NCI-H2227 (cell line): Measurements from ENCODE around the gene TSPAN14.
A peak's percentile ranks its signal among the peaks of the same experiment; 100 is the strongest.
"Not testable (repeated sequence)": the region's sequence is repeated elsewhere in the genome, so short reads cannot be mapped to it uniquely, and the experiment has no call there.

Source experiments
- DNase-seq: peaks from one replicate; lab custom pipeline; 2025; ENCODE audit not compliant: unreplicated experiment; lab: John Stamatoyannopoulos, UW

Gene TSPAN14, protein sequence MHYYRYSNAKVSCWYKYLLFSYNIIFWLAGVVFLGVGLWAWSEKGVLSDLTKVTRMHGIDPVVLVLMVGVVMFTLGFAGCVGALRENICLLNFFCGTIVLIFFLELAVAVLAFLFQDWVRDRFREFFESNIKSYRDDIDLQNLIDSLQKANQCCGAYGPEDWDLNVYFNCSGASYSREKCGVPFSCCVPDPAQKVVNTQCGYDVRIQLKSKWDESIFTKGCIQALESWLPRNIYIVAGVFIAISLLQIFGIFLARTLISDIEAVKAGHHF

DNA sequence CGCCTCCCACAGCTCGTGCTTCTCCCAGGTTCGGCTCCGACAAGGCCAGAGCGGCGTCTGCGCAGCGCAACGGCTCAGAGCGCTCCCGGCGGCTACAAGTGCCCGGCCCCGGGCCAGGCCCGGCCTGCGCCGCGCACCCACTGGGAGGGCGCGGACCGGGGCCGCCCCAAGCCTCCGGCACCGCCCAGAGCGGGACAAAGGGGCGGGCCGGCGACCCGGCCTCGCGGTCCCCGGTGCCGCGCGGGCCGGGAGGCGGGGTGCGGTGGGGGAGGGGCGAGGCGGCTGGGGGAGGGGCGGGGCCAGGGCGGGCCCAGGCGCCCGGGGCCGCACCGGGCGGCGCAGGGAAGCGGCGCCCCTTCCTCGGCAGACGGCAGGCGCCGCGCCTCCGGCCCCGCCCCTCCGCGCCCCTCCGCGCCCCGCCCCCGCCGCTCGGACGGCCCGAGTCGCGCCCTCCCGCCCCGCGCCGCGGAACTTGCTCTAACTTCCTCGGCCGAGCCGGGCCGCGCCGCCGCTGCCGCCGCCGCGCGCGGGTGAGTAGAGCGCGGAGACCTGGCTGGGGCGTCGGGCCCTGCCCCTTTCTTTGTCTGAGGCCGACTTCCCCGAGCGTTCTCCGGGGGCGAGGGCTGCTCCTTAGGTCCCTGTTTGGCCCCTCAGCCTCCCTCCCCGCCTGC is at the start of gene TSPAN14:
TSS of gene TSPAN14 (plus strand) at position 469 of the 671 bp plus-strand sequence. CDS start 34,924 bp downstream, outside the sequence.
- DNase-seq, result peak; percentile 81

DNA sequence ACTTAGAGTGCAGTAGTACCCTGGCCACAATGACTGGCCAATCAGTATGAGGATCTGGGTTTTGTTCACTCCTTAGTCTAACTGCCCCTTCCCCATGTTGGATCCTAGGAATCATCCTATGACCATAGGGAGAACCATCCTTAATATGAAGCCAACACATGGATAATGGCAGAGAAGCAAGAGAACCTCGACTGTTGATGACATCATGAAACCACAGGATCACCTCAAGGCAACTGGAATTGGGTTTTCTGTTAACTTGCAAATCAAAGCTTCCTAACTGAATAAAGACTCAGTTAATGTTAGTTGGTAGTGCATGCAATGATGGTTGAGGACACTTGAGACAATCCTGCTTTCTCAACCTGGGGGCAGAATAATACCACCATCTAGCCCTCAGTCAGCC is 49.1 kb upstream of the TSPAN14 start:
- DNase-seq, result no peak

DNA sequence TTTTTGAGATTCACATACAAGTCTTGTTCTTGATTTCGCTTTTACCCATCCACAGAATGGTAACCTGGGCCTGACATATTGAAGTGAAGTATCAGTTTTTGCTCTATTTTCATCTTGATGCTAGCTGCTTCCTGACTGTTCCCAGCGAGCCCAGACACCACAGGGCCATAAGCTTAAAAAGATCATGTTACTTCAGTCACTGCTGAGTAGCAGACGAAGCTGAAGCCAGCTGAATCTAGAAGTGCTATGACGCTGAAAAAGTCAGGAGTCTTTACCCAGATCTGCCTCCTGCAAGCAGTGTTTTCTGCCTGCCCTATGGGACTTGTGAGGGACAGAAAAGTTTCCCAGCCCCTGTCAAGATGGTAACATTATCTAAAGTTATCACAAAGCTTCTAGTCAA is 48.5 kb upstream of the TSPAN14 start:
- no peak for DNase-seq

DNA sequence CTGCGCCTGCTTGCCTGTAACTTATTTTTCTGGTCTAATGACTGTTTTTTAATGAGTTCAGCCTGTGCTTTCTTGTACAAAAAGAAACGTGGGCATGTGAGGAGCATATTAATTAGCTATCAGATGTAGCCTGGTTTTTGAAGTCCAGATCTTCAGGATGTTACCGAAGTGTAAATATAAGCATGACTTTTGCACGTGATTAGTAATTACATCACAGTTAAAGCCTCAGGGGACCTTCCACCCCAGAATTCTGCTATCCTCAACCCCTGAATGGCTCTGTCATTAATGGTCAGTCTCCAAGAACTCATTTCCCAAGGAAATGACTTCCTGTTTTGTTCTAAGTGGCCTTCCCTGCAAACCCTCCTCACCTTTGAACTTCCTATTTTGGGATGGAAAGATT is 47.9 kb upstream of the TSPAN14 start:
- DNase-seq, result no peak

DNA sequence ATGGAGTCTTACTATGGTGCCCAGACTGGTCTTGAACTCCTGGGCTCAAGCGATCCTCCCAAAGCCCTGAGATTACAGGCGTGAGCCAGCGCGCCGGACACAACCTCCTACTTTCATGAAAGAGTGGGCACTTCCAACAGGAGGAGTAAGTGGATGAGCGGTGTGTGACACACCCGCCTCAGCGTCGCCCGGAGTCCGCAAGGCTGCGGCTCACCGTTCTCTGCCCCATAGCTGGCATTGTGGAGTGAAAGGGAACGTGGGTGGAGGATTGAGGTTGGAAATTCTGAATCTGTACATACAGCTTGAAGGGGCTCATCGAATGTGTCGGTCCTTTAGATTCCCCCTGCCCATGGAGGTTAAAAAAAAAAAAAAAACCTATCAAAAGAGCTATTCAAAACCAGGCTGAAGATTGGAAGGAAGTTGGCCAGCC is 46.3 kb upstream of the TSPAN14 start:
- peak; percentile 56 for DNase-seq

DNA sequence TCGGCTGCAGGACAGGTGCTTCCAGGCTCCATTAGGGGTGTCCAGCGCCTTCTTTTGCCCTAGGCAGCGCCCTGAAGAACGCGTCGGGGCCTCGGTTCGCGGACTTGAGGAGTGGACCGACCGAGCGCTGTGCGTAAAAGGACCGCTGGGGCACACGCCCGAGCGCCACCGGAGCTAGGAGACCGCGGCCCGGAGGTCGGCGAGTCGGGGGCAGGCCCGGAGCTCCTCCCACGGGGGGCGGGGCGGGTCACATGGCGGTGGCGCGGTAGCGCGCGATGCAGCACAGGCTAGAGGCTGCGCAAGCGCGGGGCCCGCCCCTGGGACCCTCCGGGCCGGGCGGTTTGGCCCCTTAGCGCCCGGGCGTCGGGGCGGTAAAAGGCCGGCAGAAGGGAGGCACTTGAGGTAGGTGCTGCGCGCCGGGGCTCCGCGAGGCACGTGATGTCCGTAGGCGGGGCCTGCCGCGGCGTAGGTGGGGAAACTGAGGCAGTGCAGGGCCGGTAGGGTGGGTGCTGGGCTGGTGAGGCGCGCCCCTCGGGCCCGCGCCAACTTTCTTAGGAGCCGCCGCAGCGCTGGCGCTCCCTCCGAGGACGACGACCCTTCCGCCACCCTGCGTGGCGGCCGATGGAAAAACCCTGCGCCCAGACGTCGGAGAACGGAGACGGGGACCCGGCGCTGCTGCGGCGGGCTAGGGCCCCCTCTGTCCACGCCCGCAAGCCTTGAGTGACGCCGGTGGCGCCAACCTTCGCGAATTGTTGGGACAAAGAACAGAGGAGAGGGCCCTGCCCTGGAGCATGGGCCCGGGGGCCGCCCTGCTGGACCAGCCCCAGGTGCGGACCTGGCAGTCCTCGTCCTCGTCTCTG is 45.6 kb upstream of the TSPAN14 start, which contains the start of gene PRXL2A:
TSS of gene PRXL2A (plus strand) at position 310 of the 860 bp plus-strand sequence. CDS start 11,917 bp downstream, outside the sequence.
- DNase-seq, result peak; percentile 87

DNA sequence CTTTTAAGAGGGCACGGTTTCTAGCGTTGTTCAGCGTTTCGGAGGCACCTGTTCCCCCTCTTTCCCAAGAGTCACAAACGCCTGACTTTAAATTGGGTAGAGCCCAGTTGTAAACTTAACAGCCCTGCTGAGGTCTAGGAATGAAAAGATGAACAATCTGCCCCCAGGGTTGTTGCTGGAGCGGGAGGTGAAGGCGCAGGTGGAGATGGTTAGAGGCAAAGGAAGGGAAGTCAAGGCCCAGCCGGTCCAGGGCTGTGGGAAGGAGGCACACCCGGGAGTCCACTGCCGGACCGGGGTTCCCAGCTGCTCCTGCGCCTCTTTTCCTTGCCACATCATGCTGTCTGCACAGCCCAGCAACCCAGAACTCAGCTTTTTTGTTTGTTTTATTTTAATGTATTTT is 45.0 kb upstream of the TSPAN14 start:
- DNase-seq, result no peak

DNA sequence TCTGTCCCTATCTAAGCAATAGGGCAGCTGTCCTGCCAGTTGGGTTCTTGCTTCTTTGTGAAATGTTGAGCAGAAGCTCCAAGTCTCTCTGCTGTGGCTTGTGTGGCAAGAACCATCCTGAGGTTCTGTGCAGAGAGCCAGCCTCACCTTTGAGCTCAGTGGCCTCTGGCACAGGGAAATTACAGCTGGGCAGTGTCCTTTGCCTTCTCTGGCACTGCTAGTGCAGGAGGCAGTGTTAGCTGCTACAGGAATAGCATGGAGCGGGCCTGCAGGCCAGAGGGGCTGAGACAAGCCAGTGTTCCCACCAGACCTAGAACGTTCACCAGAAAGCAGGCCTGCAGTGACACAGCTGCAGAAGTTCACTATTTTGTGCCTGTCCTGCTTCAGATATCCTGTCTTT is 44.0 kb upstream of the TSPAN14 start:
- no peak for DNase-seq

DNA sequence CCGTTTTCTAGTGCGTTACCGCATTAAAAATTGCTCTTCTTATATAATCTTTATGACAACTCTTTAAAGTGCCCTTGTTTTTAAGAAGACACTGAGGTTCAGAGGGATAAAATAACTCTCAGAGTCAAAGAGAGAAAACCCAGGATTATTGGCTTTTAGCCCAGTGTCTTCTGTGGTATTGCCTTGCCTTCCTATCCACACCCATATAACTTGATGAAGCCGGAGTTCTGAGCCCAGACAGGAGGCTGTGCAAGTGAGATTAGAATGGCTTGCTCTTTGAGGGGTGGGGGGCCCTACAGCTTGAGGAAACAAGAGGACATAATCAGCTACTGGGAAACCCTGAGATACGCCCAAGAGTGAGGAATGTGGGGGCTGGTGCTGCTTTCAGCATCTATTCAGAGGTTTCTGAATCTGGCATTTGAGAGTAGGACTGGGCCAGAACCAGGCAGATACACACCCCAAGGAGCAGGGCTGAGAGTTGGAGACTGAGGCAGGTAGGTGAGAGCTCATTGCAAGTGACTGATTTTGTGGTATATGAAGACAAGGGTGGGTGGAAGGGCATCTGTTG is 43.4 kb upstream of the TSPAN14 start:
- DNase-seq, result no peak

DNA sequence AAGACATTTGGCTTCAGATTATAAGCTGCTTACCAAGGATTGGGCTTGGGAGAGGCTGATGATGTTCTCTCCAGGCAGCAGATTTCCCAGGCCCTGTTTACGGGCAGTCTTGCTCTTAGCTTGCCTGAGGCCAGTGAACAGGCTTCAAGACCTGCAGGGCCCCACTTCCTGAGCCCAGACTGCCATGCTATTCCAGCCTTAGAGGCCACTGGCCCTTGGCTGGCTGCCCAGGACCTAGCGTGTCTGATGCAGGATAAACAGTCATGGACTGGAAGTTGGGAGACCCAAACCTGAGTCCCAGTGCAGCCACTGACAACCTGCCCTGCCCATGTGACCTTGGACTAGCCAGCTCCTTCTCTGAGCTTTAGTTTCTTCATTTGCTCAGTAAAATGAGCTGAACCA is 42.8 kb upstream of the TSPAN14 start:
- no peak for DNase-seq

DNA sequence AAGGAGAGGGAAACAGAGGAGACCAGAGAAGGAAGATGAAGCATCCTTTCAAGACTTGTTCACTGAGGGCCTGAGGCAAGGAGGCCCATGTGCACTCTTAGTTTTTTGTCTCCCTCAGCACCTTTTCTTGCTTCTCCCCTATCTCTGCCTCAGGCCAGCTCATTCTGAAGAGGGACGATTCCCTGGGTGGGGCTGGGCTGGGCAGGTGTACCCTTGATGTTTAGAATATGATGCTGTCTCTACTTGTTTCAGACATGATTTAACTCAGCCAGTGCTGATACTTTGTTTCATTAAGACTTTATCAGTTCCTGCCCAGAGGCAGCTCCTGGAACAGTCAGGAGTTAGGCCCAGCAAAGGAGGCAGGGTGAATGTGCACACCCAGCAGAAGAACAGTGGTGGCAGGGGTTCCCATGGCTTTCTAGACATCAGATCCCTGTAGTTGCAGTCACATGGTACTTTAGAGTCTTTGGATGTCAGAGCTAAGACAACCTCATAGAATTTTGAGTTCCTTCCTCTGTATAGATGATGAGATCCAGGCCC is 42.4 kb upstream of the TSPAN14 start:
- DNase-seq, result no peak

DNA sequence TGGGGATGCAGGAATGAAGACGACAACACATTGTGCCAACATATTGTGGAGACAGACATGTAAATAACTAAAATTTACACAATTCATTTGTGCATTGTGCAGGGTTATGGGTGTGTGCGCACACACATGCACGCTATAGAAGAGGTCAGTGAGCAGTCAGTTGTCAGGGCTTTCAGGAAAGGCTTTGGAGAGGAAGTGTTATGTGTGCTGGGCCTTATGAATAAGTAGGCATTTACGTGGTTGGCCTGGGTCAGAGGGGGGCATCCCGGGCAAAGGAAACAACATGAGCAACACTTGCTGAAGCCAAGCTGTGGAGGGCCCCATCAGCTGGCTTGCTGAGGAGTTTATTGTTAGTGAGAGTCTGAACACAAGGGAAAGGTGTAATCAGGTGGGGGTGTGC is 41.6 kb upstream of the TSPAN14 start:
- DNase-seq, result no peak

DNA sequence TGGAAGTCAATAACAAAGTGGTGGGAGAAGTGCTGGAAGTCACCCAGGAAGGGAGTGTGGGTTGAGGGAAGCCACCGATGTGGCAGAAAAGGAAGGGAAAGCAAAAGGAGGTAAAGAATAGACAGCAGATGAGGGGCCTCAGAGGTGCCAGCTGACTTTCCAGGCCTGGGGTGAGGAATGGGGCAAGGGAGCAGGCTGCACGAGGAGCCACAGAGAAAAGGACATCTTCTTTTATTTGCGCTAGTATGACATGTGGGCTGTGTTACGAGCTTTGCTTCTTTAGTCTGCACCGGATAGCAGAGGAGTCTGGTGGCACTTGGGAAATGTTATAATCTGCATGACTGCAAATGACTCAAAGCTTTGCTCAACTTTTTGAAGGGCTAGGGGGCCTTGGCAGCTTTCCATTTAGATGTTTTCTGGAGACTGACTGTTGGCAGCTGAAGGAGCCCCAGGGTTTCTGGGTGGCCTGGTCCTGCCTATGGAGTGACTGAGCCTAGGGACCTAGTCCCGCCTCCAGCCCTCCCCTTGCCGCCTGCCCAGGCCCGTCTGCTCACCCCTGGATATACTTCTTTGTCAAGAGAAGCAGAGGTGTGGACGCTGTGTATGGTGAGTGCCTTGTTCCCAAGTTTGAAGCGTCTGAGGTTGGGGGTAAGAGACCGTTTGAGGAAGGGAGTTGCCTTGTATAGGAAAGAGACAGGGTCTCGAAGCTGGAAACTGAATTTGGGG is 40.7 kb upstream of the TSPAN14 start:
- no peak for DNase-seq

DNA sequence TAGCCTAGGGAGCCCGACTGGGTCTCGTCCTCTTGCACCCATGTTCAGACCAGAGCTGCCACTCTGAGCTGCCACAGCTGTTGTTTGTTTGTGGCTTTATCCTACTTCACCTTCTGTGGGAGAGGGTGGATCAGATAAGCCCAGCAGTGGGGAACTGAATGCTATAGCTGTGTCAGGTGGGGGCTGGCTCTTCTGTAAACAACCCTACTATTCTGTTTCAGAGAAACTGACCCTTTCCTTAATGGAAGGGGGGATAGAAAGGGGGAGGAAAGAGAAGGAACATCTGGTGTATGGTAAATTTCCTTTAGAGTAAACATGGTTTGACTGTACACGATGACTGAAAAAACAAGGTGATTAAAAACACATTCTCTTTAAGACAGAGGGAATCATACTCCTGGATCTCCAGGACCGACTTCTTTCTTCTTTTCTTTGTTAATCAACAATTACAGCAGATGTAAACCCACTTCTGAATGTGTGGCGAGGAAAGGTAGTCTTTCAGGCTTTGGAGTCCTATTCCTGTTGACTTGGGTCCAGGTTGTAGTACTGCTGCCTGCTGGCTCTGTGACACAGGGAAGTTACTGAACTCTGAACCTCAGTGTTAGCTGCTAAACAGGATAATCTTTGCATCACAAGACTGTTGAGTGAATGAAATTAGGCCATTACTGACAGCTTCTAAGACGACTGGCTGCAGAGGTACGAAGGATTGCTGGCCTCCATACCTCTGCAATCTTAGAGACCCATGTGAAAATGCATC is 39.8 kb upstream of the TSPAN14 start:
- DNase-seq, result no peak

DNA sequence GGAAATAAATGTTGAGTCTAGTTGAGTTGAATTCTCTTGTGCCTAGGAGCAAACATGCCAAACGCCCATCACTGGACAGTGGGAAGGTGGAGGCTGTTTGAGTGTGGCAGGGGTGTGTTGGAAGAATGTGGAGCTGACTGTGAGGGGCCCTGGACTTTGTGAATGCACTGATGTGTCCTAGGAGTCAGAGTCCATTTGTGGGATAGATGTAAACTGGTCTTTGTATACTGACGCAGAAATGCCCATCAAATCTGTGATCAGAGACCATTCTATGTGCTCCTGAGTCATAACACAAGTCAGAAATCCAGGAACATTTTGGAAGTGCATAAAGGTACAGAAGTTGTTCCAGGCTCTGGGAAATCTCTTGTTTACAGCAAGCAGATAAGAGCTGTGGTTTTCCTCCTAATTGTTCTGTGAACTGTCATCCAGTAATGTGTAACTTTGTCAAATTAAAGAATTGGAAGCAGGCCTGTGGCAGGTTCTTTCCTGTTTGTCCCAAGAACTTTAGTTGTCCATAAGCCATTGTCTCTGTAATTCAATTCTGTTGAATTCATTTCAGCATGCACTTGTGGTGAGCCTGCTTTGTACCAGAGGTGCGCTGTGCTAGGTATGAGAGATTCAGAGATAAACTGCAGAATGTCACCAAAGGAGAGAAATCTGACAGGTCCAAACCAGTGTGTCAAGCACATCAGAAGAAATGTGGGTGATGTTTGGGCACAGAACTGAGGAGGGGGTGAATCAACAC is 38.2 kb upstream of the TSPAN14 start:
- no peak for DNase-seq

DNA sequence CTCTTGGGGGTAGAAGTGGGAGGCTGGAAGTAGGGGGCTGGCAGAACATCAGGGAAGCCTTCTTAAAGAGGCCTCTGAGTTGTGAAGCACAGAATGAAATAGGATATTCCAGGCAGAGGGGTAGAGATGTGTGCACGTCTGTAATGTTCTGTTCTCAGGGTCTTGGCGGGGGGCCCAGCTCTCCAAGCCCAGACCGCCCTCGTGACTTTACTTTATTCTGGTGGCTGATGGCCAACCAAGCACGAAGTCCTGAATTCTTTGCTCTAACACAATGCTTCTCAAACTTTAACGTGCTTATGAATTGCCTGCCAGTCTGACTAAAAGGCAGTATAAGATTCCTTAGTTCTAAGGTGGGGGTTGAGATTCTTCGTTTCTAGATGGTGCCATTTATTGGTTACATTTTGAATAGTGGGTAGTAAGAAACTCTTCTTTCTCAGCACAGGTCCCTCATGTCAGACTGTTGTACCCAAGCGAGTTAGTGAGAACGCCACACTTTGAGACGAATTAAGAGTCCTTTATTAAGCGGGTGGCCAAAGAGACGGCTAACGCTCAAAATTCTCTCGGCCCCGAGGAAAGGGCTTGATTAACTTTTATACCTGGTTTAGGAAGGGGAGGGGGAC is 37.5 kb upstream of the TSPAN14 start:
- DNase-seq, result no peak

DNA sequence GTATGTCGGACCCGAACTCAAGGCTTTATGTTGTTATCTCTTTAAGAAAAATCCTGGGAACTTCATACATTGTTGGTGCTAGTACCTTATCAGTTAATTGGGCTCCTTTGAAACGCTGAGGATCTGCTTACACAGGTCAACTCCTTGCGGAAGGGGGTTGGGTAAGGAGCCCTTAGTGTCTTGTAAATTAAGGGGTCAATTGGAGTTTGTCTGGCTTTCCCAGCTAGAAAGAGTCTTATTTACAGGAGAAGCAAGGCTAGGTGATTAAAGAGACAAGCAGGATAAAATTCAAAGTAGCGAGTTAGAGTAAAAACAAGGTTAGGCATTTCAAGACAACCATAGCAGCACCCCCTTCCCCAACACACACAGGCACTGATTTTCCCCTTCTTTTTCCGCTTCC is 36.9 kb upstream of the TSPAN14 start:
- DNase-seq, result not testable (repeated sequence)

DNA sequence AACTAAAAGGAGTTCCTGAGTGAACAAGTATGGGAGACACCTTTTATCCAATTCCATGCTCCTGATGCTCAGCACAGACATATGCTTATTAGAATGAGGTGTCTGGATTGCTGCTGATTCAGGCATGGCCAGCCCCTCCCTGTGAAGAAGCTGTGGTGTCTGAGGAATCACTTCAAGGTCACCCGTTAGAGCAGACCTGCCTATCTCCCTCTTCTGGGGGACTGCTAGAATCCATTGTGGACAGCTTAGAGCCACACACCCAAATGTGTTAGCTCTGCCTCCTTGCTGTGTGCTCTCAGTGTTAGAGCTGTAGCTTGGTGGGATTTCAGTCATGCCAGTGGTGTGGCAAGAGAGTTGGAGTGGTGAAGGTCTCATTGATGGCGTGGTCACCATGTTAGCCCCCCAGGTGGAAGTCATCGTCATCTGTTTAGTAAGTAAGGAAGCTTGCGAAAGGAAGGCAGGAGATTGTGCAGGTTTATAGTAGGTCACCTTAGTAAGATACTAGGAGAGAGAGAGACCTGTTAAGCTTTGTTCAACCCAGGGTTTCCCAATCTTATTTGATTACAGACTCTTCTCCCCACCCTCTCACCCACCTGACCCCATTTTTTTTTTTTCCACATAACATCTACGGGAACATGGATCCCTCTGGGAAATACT is 32.9 kb upstream of the TSPAN14 start:
- no peak for DNase-seq
